HepG2 (cell line): ENCODE data around the gene BUD23. TPM values are rescaled to one million over a fixed set of nuclear protein-coding genes. Genes with fewer than 3 reads are reported as not detected.
A peak's percentile ranks its signal among the peaks of the same experiment; 100 is the strongest.

Experiments
- KLF12 ChIP-seq: sonication (generic); formaldehyde crosslinking; IDR thresholded peaks from 2 replicates; pipeline ENCODE4 v1.4.0; 2020; ENCODE audit warnings: missing genetic modification reagents, borderline replicate concordance
- NONO ChIP-seq, 2 experiments: fragments of 450-650 bp in 1 of 2; sonication (generic) in 1 of 2; formaldehyde crosslinking in 1 of 2; IDR thresholded peaks in 1 of 2; conservative IDR thresholded peaks in 1 of 2; 2 replicates each; pipeline versions ENCODE4 v1.6.1 to v1.8.0; 2017 to 2022; ENCODE audit warnings: mild to moderate bottlenecking in 1 of 2, missing genetic modification reagents in 1 of 2, moderate library complexity in 1 of 2
- POLR2A ChIP-seq, 2 experiments: IDR thresholded peaks; 2 replicates each; pipeline ENCODE4 v1.6.1; 2011; ENCODE audit warnings: low read depth in 2 of 2, low read length in 2 of 2, mild to moderate bottlenecking in 1 of 2, moderate library complexity in 1 of 2; ENCODE audit not compliant: insufficient read depth in 1 of 2
- SALL2 ChIP-seq: sonication (generic); formaldehyde crosslinking; IDR thresholded peaks from 2 replicates; pipeline ENCODE4 v1.8.1; 2023; ENCODE audit warnings: mild to moderate bottlenecking, missing genetic modification reagents, inconsistent platforms
- polyA plus RNA-seq, 8 experiments: library from polyadenylated mRNA; depleted of rRNA in 3 of 8; stranded (reverse) in 7 of 8; unstranded in 1 of 8; fragments of >200 nt; fragmentation: Illumina TruSeq in 4 of 8; extraction: Trizol in 4 of 8; gene quantifications; 2 replicates each; pipeline versions ENCODE4 v1.2.1 to v1.2.3, GENCODE V29; 2011 to 2016; ENCODE audit warnings: low read depth in 4 of 8, missing spikeins in 1 of 8, mixed read lengths in 1 of 8; ENCODE audit not compliant: insufficient read depth in 1 of 8
- total RNA-seq, 5 experiments: library from RNA; depleted of rRNA; stranded (reverse); fragments of >200 nt; fragmentation: Illumina TruSeq; extraction: Trizol; gene quantifications; 2 replicates each; pipeline ENCODE4 v1.2.3, GENCODE V29; 2016; ENCODE audit warnings: low read depth in 1 of 5
- TF ChIP-seq, protein P1 (sequence below): sonication (generic); formaldehyde crosslinking; IDR thresholded peaks from 2 replicates; pipeline ENCODE4 v1.9.0; 2022; ENCODE audit warnings: missing genetic modification reagents, mild to moderate bottlenecking, borderline replicate concordance
- TF ChIP-seq, protein P2 (sequence below): sonication (generic); formaldehyde crosslinking; IDR thresholded peaks from 2 replicates; pipeline ENCODE4 v1.5.1; 2020; ENCODE audit warnings: mild to moderate bottlenecking, missing genetic modification reagents, moderate library complexity
- TF ChIP-seq, protein P3 (sequence below): sonication (generic); formaldehyde crosslinking; IDR thresholded peaks from 2 replicates; pipeline ENCODE4 v1.4.0; 2020; ENCODE audit warnings: missing genetic modification reagents
- TF ChIP-seq, protein P4 (sequence below): sonication (generic); formaldehyde crosslinking; IDR thresholded peaks from 2 replicates; pipeline ENCODE4 v1.4.0; 2020; ENCODE audit warnings: missing genetic modification reagents
- TF ChIP-seq, protein P5 (sequence below): sonication (generic); formaldehyde crosslinking; IDR thresholded peaks from 2 replicates; pipeline ENCODE4 v1.4.0; 2020; ENCODE audit warnings: mild to moderate bottlenecking, missing genetic modification reagents

BUD23 gene
- total and polyA plus RNA-seq, 2 of the 13 experiments (the other 11 are each of a cell fraction or from before 2014, with no cell fraction given): 47.5 to 54.5 TPM

DNA sequence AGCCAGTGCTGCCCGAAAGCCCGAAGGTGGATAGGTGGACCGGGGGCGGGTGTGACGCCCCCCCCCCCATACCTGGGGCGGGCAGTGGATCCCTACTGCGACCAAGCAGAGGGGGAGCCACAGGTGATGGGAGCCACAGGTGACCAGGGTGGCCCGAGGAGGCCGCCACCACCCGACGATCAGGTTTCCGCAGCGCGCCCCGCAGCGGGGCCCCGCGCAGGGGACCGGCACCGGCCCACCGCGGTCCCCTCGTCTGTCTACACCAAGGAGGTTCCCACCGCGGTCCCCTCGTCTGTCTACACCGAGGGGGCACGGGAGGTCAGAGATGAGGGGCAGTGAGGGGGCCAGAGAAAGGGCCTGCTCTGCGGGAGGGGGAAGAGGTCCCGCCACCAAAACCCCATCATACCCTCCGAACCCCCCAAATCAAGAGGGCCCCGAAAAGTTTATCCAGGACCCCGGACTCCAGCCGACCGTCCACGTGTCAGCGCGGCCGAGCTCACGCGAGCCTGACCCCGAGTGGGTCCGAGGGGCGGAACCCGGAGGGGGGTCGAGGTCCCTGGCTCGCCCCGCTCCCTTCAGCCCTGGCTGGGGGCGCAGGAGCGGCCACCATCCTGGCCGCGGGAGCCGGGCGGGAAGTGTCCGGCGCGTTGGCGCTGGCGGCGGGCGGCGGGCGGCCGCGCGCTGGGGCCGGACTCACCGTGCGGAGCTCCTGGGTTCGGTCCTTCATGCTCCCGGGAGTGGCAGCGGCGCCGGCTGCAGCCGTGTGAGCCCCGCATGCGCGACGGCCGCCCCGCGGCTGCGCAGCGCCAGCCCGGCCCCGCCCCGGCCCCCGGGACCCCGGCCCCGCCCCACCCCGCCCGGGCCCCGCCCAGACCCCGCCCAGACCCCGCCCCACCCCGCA, 35.8 kb downstream of the BUD23 start, which contains the start of gene STX1A (continued):
- TF ChIP-seq, protein P1, sequence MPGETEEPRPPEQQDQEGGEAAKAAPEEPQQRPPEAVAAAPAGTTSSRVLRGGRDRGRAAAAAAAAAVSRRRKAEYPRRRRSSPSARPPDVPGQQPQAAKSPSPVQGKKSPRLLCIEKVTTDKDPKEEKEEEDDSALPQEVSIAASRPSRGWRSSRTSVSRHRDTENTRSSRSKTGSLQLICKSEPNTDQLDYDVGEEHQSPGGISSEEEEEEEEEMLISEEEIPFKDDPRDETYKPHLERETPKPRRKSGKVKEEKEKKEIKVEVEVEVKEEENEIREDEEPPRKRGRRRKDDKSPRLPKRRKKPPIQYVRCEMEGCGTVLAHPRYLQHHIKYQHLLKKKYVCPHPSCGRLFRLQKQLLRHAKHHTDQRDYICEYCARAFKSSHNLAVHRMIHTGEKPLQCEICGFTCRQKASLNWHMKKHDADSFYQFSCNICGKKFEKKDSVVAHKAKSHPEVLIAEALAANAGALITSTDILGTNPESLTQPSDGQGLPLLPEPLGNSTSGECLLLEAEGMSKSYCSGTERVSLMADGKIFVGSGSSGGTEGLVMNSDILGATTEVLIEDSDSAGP (CRISPR knock-in tag): peak; percentile 35; the same call in 1 of the 2 replicates
- TF ChIP-seq, protein P2, sequence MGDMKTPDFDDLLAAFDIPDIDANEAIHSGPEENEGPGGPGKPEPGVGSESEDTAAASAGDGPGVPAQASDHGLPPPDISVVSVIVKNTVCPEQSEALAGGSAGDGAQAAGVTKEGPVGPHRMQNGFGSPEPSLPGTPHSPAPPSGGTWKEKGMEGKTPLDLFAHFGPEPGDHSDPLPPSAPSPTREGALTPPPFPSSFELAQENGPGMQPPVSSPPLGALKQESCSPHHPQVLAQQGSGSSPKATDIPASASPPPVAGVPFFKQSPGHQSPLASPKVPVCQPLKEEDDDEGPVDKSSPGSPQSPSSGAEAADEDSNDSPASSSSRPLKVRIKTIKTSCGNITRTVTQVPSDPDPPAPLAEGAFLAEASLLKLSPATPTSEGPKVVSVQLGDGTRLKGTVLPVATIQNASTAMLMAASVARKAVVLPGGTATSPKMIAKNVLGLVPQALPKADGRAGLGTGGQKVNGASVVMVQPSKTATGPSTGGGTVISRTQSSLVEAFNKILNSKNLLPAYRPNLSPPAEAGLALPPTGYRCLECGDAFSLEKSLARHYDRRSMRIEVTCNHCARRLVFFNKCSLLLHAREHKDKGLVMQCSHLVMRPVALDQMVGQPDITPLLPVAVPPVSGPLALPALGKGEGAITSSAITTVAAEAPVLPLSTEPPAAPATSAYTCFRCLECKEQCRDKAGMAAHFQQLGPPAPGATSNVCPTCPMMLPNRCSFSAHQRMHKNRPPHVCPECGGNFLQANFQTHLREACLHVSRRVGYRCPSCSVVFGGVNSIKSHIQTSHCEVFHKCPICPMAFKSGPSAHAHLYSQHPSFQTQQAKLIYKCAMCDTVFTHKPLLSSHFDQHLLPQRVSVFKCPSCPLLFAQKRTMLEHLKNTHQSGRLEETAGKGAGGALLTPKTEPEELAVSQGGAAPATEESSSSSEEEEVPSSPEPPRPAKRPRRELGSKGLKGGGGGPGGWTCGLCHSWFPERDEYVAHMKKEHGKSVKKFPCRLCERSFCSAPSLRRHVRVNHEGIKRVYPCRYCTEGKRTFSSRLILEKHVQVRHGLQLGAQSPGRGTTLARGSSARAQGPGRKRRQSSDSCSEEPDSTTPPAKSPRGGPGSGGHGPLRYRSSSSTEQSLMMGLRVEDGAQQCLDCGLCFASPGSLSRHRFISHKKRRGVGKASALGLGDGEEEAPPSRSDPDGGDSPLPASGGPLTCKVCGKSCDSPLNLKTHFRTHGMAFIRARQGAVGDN (CRISPR knock-in tag): peak; percentile 66
- TF ChIP-seq SALL2 (CRISPR knock-in tag) (peak; percentile 37; the same call in 1 of the 2 replicates), NONO (IDR thresholded peaks at IDR 0.05) (no peak), NONO (CRISPR knock-in tag; conservative IDR thresholded peaks at IDR 0.05) (no peak), POLR2A (IDR thresholded peaks at IDR 0.05; ENCODE audit: insufficient read depth in 1 of 2, low read depth in 2 of 2, low read length in 2 of 2) (peak in 1 of 2 experiments; percentile 67; a peak in 1 of 4 replicates), KLF12 (CRISPR knock-in tag) (0 out of 2 replicates have a peak, but pooled peaks have one; percentile 11)
- TF ChIP-seq, protein P3, sequence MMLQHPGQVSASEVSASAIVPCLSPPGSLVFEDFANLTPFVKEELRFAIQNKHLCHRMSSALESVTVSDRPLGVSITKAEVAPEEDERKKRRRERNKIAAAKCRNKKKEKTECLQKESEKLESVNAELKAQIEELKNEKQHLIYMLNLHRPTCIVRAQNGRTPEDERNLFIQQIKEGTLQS (CRISPR knock-in tag): no peak
- TF ChIP-seq, protein P4, sequence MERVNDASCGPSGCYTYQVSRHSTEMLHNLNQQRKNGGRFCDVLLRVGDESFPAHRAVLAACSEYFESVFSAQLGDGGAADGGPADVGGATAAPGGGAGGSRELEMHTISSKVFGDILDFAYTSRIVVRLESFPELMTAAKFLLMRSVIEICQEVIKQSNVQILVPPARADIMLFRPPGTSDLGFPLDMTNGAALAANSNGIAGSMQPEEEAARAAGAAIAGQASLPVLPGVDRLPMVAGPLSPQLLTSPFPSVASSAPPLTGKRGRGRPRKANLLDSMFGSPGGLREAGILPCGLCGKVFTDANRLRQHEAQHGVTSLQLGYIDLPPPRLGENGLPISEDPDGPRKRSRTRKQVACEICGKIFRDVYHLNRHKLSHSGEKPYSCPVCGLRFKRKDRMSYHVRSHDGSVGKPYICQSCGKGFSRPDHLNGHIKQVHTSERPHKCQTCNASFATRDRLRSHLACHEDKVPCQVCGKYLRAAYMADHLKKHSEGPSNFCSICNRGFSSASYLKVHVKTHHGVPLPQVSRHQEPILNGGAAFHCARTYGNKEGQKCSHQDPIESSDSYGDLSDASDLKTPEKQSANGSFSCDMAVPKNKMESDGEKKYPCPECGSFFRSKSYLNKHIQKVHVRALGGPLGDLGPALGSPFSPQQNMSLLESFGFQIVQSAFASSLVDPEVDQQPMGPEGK (CRISPR knock-in tag): peak; percentile 18; the same call in 1 of the 2 replicates
- TF ChIP-seq, protein P5, sequence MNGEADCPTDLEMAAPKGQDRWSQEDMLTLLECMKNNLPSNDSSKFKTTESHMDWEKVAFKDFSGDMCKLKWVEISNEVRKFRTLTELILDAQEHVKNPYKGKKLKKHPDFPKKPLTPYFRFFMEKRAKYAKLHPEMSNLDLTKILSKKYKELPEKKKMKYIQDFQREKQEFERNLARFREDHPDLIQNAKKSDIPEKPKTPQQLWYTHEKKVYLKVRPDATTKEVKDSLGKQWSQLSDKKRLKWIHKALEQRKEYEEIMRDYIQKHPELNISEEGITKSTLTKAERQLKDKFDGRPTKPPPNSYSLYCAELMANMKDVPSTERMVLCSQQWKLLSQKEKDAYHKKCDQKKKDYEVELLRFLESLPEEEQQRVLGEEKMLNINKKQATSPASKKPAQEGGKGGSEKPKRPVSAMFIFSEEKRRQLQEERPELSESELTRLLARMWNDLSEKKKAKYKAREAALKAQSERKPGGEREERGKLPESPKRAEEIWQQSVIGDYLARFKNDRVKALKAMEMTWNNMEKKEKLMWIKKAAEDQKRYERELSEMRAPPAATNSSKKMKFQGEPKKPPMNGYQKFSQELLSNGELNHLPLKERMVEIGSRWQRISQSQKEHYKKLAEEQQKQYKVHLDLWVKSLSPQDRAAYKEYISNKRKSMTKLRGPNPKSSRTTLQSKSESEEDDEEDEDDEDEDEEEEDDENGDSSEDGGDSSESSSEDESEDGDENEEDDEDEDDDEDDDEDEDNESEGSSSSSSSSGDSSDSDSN (CRISPR knock-in tag): peak; percentile 46; the same call in 1 of the 2 replicates
- TF ChIP-seq, all 625 proteins: peak for 36
